ENCODE data around the gene NPIPA3.
"Not testable (repeated sequence)": the region's sequence is repeated elsewhere in the genome, so short reads cannot be mapped to it uniquely, and the experiment has no call there.

The NPIPA3 gene

DNA sequence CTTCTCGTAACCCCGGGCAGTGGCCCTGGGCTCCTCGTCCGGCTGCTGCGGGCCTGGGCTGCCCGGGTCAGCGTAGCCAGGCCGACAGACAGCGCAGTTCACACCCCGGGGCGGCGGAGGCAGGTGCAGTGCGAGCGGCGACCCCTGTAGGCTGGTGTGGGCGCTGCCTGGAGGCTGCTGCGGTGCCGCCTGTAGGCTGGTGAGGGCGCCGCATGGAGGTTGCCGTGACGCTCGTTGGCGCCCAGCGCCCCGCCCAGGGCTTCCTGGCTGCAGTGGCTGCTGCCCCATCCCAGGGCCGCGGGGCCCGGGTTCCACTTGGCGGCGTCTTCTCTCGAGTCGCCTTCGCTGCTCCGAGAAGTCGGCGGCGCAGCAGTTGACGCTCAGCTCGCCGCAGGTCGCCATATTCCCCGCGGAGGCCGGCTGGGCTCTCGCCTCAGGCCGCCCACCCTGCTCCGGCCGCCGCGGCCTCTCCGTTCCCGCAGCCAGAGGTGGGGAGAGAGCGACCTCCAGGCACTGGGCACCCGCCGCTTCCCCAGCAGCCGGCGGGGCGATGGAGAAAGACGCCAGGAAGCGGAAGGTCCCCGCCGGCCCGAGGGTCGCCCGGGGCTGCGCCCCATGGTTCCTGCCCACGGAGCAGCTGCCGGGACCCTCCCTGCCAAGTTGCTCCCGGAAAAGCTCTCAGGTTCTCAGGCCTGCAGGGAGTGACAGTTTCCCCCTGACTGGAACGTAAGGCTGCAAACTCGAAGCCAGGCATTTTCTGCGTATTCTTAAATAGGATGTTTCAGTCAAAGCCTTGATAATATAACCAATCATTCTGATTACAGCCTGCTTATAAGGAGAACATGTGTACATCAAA, at the start of gene NPIPA3:
NPIPA3 (plus strand) TSS at position 256 of the 856 bp plus-strand sequence. CDS start 5,533 bp downstream, outside the sequence.
- in situ Hi-C loops (cut with HindIII; ENCODE audit: low sequenced_read_pairs): not testable (repeated sequence)

DNA sequence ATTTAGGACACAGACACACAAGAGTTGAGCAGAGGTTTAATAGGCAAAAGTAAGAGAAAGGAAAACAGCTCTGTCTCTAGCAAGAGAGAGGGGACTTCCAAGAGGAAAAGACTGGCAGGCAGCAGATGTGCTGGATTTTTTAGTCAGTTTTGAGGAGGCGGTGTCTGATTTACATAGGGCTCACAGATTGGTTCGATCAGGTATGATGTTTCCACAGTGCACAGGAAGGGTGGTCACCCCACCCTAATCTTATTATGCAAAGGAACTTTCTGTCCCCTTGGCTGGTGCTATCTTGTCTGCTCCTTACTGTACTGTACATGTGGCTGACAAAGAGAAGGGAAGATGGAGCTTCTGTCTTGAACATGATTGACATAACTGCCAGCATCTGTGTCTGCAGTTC, 45.1 kb upstream of the NPIPA3 start:
- in situ Hi-C loops (cut with HindIII; ENCODE audit: low sequenced_read_pairs): no loop called here

DNA sequence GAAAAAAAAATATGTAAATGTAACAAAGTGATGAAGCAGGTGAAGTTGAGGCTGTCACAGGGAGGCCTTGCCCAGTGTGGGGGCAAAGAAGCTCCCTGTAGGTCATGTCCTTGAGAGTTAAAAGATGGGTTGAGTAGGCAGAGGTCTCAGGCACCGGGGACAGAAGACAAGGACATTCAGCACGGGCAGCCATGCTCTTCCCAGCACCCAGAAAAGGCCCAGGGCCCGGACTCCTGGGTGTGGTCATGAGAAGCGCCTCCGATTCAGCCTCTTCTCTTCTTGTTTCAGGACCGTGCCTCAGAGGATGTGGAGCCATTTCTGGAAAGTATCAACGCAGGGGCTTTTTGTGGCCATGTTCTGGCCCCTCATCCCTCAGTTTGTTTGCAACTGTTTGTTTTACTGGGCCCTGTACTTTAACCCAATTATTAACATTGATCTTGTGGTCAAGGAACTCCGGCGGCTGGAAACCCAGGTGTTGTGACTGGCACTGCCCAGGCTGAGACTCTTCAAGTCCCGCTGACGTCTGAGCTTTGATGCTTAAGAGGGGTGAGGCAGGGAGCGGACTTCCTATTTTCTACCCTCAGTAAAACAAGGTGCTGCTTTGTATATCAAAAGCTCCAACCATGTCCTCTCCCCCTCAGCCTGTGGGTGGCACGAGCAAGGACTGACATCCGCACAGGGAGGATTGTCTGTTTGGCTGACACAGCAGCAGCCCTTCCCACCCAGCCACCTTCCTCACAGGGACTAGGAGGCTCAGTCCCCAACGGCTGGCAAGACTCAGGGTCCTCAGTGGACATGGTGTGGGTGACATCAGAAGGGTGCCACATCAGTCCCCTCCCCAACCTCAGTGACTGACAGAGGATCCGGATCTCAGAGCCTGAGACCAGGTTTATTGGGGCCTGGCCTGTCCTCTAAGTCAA, 35.6 kb upstream of the NPIPA3 start:
- in situ Hi-C loops (cut with HindIII; ENCODE audit: low sequenced_read_pairs): no loop called here

DNA sequence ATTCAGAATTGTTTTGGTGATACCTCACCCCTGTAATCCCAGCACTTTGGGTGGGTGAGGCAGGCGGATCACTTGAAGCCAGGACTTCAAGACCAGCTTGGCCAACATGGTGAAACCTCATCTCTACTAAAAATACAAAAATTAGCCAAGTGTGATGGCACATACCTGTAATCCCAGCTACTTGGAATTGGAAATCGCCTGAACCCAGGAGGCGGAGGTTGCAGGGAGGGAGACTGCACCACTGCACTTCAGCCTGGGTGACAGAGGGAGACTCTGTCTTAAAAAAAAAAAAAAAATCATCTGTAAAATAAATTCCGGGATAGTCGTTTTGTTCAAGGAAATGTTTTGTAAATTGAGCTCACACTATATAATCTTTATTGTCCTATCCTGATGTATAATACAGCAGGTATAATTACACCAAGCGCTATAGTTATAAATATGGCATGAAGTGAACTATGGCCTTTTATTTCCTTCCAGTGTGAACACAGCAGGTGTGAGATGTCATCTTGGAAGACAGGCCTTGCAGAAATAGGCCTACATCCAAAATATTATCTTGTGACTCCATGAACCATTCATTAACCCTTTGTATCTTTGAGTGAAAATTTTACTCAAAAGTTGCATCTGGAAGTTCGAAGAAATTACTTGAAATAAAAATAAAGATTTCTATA, 34.5 kb upstream of the NPIPA3 start:
- in situ Hi-C loops (cut with HindIII; ENCODE audit: low sequenced_read_pairs): no loop called here

DNA sequence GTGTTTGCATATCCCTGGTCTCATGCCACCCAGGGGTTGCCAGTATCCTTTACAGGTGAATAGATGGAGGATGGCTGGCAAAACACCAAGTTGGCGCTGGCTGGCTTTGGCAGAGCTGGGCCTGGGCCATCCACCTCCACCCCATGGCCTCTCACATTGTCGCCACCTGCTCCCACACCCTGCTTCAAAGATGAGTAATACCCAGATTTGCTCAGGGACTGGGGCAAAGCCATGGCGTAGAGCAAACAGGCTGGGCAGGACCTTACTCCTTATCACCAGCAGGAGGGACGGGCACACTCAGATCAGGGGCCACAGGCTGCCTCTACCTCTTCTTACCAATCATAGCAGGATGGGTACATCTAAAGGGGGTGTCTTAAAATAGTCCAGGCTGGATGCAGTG, 33.4 kb upstream of the NPIPA3 start:
- in situ Hi-C loops (cut with HindIII; ENCODE audit: low sequenced_read_pairs): no loop called here

DNA sequence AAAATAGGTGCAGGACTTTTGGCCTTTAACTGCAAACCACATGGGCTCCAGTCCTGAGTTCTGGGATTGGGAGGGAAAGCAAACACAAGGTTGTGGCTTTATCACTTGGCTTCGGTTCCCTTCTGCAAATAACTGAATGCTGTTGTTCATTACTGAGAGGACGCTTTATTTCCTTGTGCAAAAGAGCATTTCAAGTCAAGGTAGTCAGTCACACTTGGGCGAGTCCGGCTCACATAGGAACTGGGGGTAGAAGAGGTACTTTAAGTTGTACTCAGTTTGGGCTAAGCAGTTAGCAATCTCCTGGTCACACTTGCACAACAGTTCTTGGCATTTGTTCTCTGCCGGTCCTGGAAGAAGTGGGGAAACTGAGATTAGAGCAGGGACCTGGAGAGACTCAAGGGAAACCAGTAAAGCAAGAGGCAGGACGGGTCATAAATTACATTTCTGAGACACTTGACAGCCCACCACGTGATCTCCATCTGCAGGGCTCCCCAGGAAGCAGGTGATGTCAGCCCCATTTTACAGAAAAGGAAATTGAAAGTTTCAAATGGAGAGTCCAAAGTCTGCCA, 30.7 kb upstream of the NPIPA3 start:
- in situ Hi-C loops (cut with HindIII; ENCODE audit: low sequenced_read_pairs): no loop called here

DNA sequence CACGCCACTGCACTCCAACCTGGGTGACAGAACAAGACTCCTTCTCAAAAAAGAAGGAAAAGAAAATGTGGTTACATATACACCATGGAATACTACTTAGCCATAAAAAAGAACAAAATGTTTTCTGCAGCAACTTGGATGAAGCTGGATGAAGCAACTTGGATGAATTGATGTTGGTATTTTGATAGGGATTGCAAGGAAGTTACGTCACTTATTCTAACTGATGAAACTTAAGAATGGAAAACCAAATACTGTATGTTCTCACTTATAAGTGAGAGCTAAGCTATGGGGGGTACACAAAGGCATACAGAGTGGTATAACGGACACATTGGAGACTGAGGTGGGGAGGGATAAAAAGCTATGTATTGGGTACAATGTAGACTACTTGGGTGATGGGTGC, 26.6 kb upstream of the NPIPA3 start:
- in situ Hi-C loops (cut with HindIII; ENCODE audit: low sequenced_read_pairs): no loop called here

DNA sequence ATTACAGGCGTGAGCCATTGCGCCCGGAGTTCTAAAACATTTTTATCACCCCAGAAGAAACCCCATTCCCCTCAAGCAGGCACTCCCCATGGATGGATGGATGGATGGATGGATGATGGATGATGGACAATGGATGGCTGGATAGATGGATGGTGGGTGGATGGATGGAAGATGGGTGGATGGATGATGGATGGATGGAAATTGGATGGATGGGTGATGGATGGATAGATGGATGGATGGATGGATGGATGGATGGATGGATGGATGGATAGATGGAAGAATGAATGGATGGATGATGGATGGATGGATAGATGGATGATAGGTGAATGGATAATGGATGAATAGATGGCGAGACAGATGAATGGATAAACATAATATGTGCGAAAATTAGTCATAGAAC, 25.6 kb upstream of the NPIPA3 start:
- in situ Hi-C loops (cut with HindIII; ENCODE audit: low sequenced_read_pairs): no loop called here

DNA sequence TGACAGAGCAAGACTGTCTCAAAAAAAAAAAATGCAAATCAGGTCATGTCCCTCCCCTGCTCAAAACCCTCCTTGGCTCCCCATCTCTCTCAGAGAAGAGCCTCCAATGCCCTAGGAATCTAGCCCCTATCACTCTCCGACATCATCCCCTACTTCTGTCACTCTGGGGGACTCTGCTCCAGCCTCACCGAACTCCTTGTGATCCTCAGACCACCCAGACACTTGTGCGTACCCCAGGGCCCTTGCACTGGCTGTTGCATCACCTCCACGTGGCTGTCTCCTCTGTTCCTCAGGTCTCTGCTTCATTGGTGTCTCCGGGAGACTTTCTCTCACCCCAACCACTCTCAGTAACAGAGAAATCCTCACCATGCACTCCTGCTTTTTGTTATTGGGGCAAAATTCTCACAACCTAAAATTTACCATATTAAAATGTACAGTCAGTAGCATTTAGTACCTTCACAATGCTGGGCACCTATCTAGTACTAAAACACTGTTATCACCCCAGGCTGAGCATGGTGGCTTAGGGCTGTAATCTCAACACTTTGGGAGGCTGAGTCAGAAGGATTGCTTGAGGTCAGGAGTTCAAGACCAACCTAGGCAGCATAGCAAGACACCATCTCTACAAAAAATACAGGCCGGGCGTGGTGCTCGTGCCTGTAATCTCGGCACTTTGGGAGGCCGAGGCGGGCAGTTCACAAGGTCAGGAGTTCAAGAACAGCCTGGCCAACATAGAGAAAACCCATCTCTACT, 24.3 kb upstream of the NPIPA3 start:
- in situ Hi-C loops (cut with HindIII; ENCODE audit: low sequenced_read_pairs): no loop called here

DNA sequence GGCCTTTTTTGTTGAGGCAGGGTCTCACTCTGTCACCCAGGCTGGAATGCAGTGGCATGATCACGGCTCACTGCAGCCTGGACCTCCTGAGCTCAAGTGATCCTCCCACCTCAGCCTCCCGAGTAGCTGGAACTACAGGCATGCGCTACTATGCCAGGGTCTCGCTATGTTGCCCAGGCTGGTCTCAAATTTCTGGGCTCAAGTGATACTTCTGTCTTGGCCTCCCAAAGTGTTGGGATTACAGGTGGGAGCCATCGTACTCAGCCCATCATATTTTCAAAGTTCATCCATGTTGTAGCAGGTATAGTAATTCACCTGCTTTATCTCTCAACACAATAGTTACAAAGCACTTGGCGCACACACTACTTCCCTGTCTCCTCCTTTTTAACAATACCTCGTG, 22.8 kb upstream of the NPIPA3 start:
- in situ Hi-C loops (cut with HindIII; ENCODE audit: low sequenced_read_pairs): not testable (repeated sequence)

DNA sequence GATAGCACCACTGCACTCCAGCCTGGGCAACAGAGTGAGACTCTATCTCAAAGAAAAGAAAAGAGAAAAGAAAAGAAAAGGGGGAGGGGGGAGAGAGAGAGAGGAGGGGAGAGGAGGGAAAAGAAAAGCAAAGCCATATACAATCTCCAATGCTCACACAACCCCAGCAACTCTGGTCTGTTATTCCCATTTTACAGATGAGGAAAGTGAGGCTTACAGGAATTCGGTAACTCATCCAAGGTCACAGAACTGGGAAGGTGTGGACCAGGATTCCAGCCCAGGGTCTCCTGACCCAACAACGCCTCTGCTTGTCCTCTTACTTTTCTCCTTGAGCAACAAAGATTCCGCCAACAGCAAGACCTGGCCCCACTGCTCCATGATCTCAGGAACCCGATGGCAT, 22.1 kb upstream of the NPIPA3 start:
- in situ Hi-C loops (cut with HindIII; ENCODE audit: low sequenced_read_pairs): no loop called here

DNA sequence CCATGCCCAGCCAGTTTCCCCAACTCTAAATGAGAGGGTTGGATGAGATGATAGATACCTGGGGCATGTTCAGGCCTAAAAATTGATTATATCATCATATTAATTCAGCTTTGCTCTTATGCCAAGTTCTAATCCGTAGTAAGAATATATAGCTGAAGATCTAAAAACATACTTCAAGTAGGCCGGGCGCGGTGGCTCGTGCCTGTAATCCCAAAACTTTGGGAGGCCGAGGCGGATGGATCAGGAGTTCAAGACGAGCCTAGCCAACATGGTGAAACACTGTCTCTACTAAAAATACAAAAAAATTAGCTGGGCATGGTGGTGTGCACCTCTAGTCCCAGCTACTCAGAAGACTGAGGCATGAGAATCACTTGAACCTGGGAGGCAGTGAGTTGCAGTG, 21.1 kb upstream of the NPIPA3 start:
- in situ Hi-C loops (cut with HindIII; ENCODE audit: low sequenced_read_pairs): no loop called here

DNA sequence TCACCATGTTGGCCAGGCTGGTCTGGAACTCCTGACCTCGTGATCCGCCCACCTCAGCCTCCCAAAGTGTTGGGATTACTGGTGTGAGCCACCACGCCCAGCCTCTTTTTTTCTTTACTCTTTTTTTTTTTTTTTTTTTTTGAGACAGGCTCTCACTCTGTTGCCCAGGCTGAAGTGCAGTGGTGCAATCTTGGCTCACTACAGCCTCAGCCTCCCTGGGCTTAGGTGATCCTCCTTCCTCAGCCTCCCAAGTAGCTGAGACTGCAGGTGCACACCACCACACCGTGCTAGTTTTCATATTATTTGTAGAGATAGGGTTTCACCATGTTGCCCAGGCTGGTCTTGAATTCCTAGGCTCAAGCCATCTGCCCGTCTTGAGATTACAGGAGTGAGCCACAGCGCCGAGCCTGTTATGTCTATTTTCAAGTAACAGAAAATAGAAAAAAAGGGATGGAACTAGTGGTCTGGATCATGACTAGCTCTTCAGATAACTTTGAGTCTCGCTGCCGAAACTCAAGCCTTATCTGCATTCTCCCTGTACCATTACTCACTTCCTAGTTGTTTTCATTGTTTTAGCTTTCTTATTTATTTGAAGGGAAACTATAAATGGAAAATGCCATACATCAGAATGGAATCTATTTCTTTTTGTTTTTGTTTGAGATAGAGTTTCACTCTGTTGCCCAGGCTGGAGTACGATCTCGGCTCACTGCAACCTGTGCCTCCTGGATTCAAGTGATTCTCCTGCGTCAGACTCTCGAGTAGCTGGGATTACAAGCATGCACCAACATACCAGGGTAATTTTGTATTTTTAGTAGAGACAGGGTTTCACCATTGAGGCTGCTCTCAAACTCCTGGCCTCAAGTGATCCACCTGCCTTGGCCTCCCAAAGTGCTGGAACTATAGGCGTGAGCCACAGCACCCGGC, 17.1 kb upstream of the NPIPA3 start:
- in situ Hi-C loops (cut with HindIII; ENCODE audit: low sequenced_read_pairs): not testable (repeated sequence)

DNA sequence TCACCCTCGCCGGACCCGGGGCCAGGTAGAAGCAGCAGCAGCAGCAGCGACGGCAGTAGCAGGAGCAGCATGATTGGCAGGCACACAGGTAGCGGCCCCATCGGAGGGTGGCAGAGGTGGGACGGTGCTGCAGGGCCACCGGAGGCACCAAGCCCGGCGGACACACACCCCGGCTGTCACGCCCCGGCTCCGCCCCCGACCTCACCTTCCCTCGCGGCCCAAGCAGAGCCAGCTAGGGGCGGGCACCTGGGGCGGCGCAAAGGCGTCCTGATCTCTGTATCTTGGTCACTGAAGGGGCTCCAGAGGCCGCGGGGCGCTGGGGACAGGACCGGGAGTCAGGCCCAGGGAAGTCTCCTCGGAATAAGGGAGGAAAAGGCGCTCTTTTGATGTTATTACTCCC, 9.1 kb upstream of the NPIPA3 start, which contains the start of gene PLA2G10:
PLA2G10 (minus strand) TSS at position 180 of the 400 bp plus-strand sequence; CDS start at position 101, 79 bp downstream.
- in situ Hi-C loops (cut with HindIII; ENCODE audit: low sequenced_read_pairs): not testable (repeated sequence)

DNA sequence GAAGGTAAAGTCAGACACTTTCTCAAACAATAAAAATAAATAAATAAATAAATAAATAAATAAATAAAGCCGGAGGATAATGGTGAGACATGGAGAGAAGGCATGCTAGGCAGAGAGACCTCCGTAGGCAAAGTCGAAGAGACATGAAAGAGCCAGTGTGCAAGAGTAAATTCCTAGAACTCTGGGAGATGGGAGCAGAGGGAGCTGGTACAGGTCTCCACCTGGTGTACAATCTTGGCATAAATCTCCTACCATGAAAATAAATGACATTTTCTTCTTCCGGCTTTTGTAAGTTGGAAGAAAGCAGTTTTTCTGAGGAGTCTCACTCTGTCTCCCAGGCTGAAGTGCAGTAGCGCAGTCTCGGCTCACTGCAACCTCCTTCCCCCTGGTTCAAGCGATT, 1.4 kb upstream of the NPIPA3 start:
- in situ Hi-C loops (cut with HindIII; ENCODE audit: low sequenced_read_pairs): not testable (repeated sequence)

DNA sequence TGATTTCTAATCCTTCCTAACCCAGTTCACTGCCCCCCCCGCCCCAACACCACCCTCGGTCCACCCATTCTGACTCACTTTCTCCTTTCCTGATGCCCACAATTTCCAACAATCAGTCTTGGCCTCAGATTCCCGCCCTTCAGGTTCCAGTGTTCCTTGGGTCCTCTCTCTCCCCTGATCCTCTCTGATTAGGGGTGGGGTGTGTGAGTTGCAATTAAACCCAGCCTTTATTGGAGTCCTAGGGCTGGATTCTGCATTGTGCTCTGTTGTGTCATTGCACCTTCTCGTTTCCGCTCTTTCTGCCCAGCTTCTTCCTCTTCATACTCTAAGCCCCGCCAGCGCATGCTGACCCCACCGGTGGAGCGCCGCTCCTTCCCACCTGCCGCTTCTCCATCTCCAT, 539 bp upstream of the NPIPA3 start:
- in situ Hi-C loops (cut with HindIII; ENCODE audit: low sequenced_read_pairs): not testable (repeated sequence)

DNA sequence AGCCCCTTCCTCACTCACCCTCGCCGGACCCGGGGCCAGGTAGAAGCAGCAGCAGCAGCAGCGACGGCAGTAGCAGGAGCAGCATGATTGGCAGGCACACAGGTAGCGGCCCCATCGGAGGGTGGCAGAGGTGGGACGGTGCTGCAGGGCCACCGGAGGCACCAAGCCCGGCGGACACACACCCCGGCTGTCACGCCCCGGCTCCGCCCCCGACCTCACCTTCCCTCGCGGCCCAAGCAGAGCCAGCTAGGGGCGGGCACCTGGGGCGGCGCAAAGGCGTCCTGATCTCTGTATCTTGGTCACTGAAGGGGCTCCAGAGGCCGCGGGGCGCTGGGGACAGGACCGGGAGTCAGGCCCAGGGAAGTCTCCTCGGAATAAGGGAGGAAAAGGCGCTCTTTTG, 30.0 kb downstream of the NPIPA3 start:
- in situ Hi-C loops (cut with HindIII; ENCODE audit: low sequenced_read_pairs): not testable (repeated sequence)

DNA sequence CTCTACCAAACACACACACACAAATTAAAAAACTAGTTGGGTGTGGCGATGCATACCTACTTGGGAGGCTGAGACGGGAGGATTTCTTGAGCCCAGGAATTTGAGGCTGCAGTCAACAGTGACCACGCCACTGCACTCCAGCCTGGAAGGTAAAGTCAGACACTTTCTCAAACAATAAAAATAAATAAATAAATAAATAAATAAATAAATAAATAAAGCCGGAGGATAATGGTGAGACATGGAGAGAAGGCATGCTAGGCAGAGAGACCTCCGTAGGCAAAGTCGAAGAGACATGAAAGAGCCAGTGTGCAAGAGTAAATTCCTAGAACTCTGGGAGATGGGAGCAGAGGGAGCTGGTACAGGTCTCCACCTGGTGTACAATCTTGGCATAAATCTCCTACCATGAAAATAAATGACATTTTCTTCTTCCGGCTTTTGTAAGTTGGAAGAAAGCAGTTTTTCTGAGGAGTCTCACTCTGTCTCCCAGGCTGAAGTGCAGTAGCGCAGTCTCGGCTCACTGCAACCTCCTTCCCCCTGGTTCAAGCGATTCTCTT, 37.7 kb downstream of the NPIPA3 start:
- in situ Hi-C loops (cut with HindIII; ENCODE audit: low sequenced_read_pairs): not testable (repeated sequence)

DNA sequence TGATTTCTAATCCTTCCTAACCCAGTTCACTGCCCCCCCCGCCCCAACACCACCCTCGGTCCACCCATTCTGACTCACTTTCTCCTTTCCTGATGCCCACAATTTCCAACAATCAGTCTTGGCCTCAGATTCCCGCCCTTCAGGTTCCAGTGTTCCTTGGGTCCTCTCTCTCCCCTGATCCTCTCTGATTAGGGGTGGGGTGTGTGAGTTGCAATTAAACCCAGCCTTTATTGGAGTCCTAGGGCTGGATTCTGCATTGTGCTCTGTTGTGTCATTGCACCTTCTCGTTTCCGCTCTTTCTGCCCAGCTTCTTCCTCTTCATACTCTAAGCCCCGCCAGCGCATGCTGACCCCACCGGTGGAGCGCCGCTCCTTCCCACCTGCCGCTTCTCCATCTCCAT, 38.6 kb downstream of the NPIPA3 start:
- in situ Hi-C loops (cut with HindIII; ENCODE audit: low sequenced_read_pairs): not testable (repeated sequence)
